ENCODE data around the gene NFATC2.

DNA sequence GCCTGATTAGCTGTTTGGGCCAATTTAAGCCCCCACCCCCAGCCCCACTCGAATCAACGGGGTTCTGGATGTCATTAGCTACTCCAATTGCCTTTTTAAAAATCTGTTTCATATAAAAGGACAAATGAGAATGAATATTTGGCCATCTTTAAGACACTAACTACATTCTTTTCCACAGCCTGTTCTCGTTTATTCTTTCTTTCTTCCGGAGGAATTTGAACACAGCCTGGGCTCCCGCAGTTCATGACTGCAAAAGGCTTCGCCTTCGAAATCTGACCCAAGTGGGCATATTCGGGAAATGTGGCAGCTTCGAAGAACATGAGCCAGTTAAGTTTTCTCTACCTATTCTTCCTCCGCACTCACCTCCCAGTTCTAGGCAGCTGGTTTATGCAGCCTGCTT, 49.4 kb upstream of the NFATC2 start:
- TF ChIP-seq EZH2phosphoT487 (IDR thresholded peaks at IDR 0.05; ENCODE audit: low read depth, severe bottlenecking, unreplicated experiment) = no peak
- TF ChIP-seq, protein P1, sequence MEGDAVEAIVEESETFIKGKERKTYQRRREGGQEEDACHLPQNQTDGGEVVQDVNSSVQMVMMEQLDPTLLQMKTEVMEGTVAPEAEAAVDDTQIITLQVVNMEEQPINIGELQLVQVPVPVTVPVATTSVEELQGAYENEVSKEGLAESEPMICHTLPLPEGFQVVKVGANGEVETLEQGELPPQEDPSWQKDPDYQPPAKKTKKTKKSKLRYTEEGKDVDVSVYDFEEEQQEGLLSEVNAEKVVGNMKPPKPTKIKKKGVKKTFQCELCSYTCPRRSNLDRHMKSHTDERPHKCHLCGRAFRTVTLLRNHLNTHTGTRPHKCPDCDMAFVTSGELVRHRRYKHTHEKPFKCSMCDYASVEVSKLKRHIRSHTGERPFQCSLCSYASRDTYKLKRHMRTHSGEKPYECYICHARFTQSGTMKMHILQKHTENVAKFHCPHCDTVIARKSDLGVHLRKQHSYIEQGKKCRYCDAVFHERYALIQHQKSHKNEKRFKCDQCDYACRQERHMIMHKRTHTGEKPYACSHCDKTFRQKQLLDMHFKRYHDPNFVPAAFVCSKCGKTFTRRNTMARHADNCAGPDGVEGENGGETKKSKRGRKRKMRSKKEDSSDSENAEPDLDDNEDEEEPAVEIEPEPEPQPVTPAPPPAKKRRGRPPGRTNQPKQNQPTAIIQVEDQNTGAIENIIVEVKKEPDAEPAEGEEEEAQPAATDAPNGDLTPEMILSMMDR (IDR thresholded peaks at IDR 0.05; ENCODE audit: poor library complexity) = no peak
- no peak for TF ChIP-seq EZH2 (IDR thresholded peaks at IDR 0.05; ENCODE audit: borderline replicate concordance)
